ENCODE results near the gene P2RY12.

DNA sequence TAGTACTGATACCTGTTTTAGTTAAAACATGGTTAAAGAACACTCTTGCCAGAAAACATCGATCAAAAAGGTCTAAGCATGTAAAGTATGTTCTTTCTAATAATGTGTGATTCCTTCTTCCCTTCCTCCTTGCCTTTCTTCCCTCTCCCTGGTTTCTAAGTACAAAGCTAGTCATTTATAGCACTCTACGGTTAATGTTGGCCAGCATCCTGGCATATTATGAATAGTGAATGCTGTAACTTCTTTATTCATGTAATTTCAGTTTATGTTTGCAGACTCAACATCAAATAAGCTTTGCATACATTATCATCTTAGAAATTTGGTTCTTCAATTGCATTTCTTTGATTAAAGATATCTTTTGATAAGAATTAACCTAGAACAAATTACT is 27.1 kb downstream of the P2RY12 start:
- no peak for TF ChIP-seq CTCF (IDR thresholded peaks at IDR 0.05)
- TF ChIP-seq ZFX (IDR thresholded peaks at IDR 0.05; ENCODE audit: borderline replicate concordance): no peak
